ENCODE data around the gene ADD1.
A peak's percentile ranks its signal among the peaks of the same experiment; 100 is the strongest.

The ADD1 gene

DNA sequence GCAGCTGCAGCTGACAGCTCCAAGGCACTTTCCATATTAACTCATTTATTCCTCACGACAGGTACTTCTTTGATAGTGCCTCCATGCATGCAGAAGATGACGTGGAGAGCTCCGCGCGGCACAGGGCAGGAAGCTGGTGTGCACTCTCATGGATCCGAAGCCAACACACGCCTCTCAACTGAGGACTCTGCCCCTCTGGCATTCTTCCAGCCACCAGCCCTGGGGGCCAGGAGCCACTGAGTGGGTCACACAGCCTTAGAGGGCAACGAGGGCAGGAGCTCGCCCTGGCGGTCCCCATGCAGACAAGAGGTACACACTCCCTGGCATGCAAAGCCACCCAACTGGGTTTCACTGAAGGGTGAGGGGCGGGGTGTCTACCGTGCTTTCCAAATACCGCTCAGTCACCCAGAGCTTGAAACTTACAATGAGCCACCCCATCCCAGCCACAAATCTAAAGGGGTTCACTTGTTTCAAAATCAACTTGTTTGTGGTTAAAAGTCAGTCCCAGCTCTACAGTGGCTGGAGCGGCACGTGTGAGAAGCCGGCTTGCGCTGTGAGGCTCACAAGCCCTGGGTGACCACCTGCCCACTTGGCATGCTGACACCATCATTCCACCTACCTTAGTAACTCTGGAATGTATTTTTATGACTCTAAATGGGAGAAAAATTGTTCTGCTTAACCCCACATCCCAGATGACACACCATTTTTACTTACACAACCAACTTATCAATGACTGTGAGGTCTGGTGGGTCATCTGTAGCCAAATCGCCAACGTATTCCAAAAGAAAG is 103.4 kb downstream of the ADD1 start:
- POLR2A ChIA-PET: no interaction called here
- CTCF ChIA-PET: interaction anchor here (0.8 to 1.8 kb wide), 3 partner anchors 9 to 183 kb away, joined by 3 to 8 read pairs (median 4); no protein-coding TSS in a partner anchor
- no peak for DNase-seq (ENCODE audit: extremely low spot score)
- TF ChIP-seq, protein P1, sequence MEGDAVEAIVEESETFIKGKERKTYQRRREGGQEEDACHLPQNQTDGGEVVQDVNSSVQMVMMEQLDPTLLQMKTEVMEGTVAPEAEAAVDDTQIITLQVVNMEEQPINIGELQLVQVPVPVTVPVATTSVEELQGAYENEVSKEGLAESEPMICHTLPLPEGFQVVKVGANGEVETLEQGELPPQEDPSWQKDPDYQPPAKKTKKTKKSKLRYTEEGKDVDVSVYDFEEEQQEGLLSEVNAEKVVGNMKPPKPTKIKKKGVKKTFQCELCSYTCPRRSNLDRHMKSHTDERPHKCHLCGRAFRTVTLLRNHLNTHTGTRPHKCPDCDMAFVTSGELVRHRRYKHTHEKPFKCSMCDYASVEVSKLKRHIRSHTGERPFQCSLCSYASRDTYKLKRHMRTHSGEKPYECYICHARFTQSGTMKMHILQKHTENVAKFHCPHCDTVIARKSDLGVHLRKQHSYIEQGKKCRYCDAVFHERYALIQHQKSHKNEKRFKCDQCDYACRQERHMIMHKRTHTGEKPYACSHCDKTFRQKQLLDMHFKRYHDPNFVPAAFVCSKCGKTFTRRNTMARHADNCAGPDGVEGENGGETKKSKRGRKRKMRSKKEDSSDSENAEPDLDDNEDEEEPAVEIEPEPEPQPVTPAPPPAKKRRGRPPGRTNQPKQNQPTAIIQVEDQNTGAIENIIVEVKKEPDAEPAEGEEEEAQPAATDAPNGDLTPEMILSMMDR (IDR thresholded peaks at IDR 0.05; ENCODE audit: control extremely low read depth, extremely low read depth, low read depth, missing control alignments): no peak

DNA sequence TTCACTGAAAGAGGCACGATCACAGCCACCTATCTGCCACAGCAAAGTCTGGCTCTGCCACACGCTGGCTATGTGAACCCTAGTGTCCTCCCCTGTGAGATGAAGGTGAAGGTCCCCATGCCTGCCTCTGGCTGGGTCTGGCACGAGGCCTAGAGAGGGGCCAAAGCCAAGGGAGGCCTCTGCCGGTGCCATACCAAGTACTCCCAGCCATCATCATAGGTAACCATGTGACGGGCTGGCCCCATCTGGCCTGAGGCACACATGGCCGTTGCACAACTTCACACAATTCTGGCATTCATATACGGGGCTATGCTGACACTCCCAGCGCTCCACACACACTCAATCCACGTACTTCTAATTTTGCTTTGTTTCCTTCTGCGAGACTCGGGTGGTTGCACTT is 104.3 kb downstream of the ADD1 start:
- TF ChIP-seq, protein P1 (IDR thresholded peaks at IDR 0.05; ENCODE audit: control extremely low read depth, extremely low read depth, low read depth, missing control alignments): no peak
- POLR2A ChIA-PET: no interaction called here
- DNase-seq (ENCODE audit: extremely low spot score): no peak
- CTCF ChIA-PET: interaction anchor here (1.1 to 3.6 kb wide), 6 partner anchors 8 to 31 kb away, joined by 3 to 12 read pairs (median 6); no protein-coding TSS in a partner anchor

DNA sequence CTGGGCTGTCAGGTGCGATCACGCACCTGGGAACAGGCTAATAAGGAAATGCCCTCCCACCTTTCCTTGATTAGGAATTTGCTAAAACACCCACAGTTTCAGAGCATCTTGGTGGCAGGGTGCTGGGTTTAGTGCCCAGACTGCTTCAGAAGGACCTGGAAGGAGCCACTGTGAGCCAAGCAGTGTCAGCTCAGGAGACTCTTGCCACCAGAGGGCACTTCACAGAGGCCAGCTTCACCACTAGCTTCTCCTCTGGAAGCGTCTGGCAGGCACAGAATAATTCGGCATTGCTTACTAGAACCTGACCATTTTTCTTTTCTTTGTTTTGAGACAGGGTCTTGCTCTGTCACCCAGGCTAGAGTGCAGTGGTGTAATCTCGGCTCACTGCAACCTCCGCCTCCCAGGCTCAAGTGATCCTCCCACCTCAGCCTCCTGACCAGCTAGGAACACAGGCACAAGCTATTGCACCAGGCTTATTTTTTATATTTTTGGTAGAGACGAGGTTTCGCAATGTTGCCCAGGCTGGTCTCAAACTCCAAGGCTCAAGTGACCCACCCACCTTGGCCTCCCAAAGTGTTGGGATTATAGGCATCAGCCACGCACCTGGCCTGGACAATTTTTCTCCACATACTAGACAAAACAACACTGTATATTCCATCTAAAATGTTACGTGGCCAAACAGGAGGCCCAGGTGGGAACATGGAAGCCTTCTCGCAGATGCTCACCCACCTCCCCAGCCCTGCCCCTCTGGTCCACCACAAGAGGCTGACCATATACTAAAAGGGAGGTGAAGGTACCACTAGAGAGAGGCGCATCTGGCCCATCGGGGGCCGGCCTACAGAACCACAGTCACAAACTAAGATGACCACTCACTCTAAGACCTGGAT is 105.5 kb downstream of the ADD1 start:
- no peak for DNase-seq (ENCODE audit: extremely low spot score)
- ChIA-PET CTCF (interaction anchor here (1.3 to 3.6 kb wide), 5 partner anchors 9 to 88 kb away, joined by 3 to 12 read pairs (median 6); no protein-coding TSS in a partner anchor), POLR2A (interaction anchor here (1.4 kb wide), 1 partner anchor 13 kb away, joined by 3 read pairs; no protein-coding TSS in a partner anchor)
- TF ChIP-seq, protein P1 (IDR thresholded peaks at IDR 0.05; ENCODE audit: control extremely low read depth, extremely low read depth, low read depth, missing control alignments): peak; percentile 42

DNA sequence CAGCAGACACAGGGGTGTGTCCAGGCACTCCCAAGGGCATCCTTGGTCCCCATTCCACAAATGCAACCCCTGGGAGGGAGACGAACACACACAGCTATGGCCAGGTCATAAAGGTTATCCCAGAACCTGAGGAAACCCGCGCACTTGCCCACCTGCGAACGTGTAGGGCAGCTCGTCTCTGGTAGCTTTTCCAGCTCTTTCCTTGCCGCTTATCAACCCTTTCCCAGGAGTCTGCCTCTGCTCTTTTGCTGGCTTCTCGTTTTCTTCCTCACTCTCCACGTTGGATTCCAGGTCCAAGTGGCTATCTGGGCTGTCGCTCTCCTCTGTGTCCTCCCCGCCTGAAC is 106.1 kb downstream of the ADD1 start:
- TF ChIP-seq, protein P1 (IDR thresholded peaks at IDR 0.05; ENCODE audit: control extremely low read depth, extremely low read depth, low read depth, missing control alignments): no peak
- ChIA-PET CTCF (interaction anchor here (1.6 to 3.6 kb wide), 4 partner anchors 10 to 88 kb away, joined by 4 to 12 read pairs (median 9); no protein-coding TSS in a partner anchor), POLR2A (interaction anchor here (1.4 kb wide), 1 partner anchor 14 kb away, joined by 3 read pairs; no protein-coding TSS in a partner anchor)
- DNase-seq (ENCODE audit: extremely low spot score): no peak

DNA sequence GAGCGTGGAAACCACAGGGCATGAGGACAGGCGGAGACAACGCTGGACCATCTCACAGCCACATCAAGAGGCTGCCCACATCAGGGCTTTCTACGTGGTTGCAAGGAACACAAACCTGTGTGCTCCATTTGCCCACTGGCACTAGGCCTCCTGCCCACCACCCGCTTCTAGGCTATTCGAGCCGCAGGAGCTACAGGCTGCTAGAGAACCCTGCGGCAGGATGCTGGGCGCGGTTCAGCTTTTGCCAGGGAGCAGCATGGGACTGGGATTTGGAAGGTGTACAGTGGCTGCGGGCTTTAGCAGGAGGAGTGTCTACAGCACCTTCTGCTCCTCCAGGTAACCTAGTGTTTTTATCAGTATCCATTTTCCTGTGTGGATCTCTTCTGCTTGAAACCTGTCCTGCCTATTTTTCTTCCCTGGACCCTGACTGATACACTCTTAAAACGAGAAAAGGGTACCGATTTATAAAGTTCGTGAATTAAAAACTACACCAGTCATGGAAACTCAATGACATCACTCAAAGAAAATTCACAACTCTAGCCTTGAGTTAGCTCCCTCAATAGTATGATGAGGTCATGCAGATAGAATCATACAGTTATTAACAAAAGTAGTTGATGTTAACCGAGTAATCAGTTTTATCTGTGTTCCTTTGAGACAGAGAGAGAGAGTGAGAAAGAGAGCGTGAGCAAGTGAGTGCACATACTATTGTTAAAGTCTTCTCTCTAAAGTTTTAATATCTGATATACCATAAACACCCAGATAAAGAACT is 106.8 kb downstream of the ADD1 start:
- ChIA-PET POLR2A (interaction anchor here (1.1 to 1.4 kb wide), 2 partner anchors 14 kb away, joined by 3 read pairs; no protein-coding TSS in a partner anchor), CTCF (interaction anchor here (0.8 to 3.6 kb wide), 5 partner anchors 12 to 186 kb away, joined by 3 to 12 read pairs (median 6); partner anchors contain the start of genes GRK4 and NOP14)
- TF ChIP-seq, protein P1 (IDR thresholded peaks at IDR 0.05; ENCODE audit: control extremely low read depth, extremely low read depth, low read depth, missing control alignments): no peak

More for the DNA sequence above, 106.8 kb downstream of the ADD1 start:
- DNase-seq (ENCODE audit: extremely low spot score): no peak

Measured in GM10248 (cell line).